Thymus (tissue), 11 donors: ENCODE data around the gene KCNG1. TPM values are rescaled to one million over a fixed set of nuclear protein-coding genes. Genes with fewer than 3 reads are reported as not detected.

Experiments used
- DNase-seq, 9 donors: peaks; one replicate each; pipeline ENCODE4 v3.0.0-alpha.2; 2013; ENCODE audit warnings: low spot score in 9 of 9, low read depth in 6 of 9, missing footprints in 1 of 9
- H3K27ac ChIP-seq, 2 donors: one replicate each; pipeline ENCODE4 v1.5.1; 2013; ENCODE audit warnings: control low read depth in 1 of 2, low read depth in 1 of 2, low read length in 1 of 2, mild to moderate bottlenecking in 1 of 2, moderate library complexity in 1 of 2
- H3K27me3 ChIP-seq, 2 donors: one replicate each; pipeline ENCODE4 v1.5.1; 2013; ENCODE audit warnings: low read length in 1 of 2; ENCODE audit not compliant: control insufficient read depth in 2 of 2, insufficient read depth in 1 of 2
- H3K36me3 ChIP-seq, 2 donors: one replicate each; pipeline ENCODE4 v1.5.1; 2013; ENCODE audit warnings: low read length in 1 of 2, mild to moderate bottlenecking in 1 of 2, moderate library complexity in 1 of 2; ENCODE audit not compliant: control insufficient read depth in 2 of 2, insufficient read depth in 2 of 2
- H3K4me1 ChIP-seq, 2 donors: one replicate each; pipeline ENCODE4 v1.5.1; 2013; ENCODE audit warnings: low read length in 2 of 2; ENCODE audit not compliant: control insufficient read depth in 2 of 2, insufficient read depth in 2 of 2
- H3K4me3 ChIP-seq, 2 donors: one replicate each; pipeline ENCODE4 v1.5.1; 2013; ENCODE audit warnings: low read length in 2 of 2, control low read depth in 1 of 2, mild to moderate bottlenecking in 1 of 2
- H3K9me3 ChIP-seq, 2 donors: one replicate each; pipeline ENCODE4 v1.5.1; 2013; ENCODE audit warnings: low read length in 1 of 2, mild to moderate bottlenecking in 1 of 2; ENCODE audit not compliant: control insufficient read depth in 2 of 2, insufficient read depth in 1 of 2
- WGBS: extraction: QIAGEN DNeasy Blood & Tissue Kit; methylation state at CpG from one replicate; pipeline ENCODE4 v1.1.7; 2013; 5-methylcytosine and 5-hydroxymethylcytosine counted together
- polyA plus RNA-seq: library from polyadenylated mRNA; stranded (reverse); fragments of 200-250 nt; gene quantifications from one replicate; pipeline ENCODE4 v1.2.3, GENCODE V29; 2013
- total RNA-seq: library from RNA; stranded (reverse); fragments of 120-200 nt; gene quantifications from one replicate; pipeline ENCODE4 v1.2.4, GENCODE V29; 2013
- donor health status: healthy.

The KCNG1 gene
- total and polyA plus RNA-seq, 2 donors = 0.28 to 0.71 TPM

GRCh38 chr20:51027035-51027795, 4.3 kb upstream of the KCNG1 start:
- no peaks in the 10 kb centered on the region for H3K9me3 ChIP-seq
- peaks cover 32 to 59% of the 10 kb centered on the region in 2 donors for H3K27me3 ChIP-seq
- H3K4me1 ChIP-seq = no peaks in the 10 kb centered on the region
- H3K4me3 ChIP-seq = no peak overlapping the region
- H3K36me3 ChIP-seq = no peaks in the 10 kb centered on the region
- WGBS = 71% methylated on average over 5 of the region's 5 CpGs
- no peak for DNase-seq
- H3K27ac ChIP-seq = no peak overlapping the region

- no peak overlapping the region for H3K27ac ChIP-seq
- H3K4me1 ChIP-seq = no peaks in the 10 kb centered on the region
- peaks cover 40 to 68% of the 10 kb centered on the region in 2 donors for H3K27me3 ChIP-seq
- no peak overlapping the region for H3K4me3 ChIP-seq
- DNase-seq = no peak
- 48% methylated on average over 4 of the region's 4 CpGs for WGBS
- no peaks in the 10 kb centered on the region for H3K36me3 ChIP-seq
- no peaks in the 10 kb centered on the region for H3K9me3 ChIP-seq
Observed at GRCh38 chr20:51026269-51026668, 3.4 kb upstream of the KCNG1 start.

- Histone ChIP-seq H3K4me3 (no peak overlapping the region), H3K36me3 (no peaks in the 10 kb centered on the region), H3K27ac (no peak overlapping the region), H3K9me3 (no peaks in the 10 kb centered on the region), H3K27me3 (peaks cover 52 to 79% of the 10 kb centered on the region in 2 donors), H3K4me1 (no peaks in the 10 kb centered on the region)
- 65% methylated on average over 1 of the region's 1 CpG for WGBS
- DNase-seq = no peak
Observed at GRCh38 chr20:51024761-51025160, 1.9 kb upstream of the KCNG1 start.

GRCh38 chr20:51023617-51024155, 779 bp upstream of the KCNG1 start:
- Histone ChIP-seq H3K4me1 (no peaks in the 10 kb centered on the region), H3K9me3 (no peaks in the 10 kb centered on the region), H3K4me3 (no peak overlapping the region), H3K27me3 (peaks cover 55 to 79% of the 10 kb centered on the region in 2 donors), H3K36me3 (no peaks in the 10 kb centered on the region), H3K27ac (no peak overlapping the region)
- DNase-seq = no peak
- 27% methylated on average over 30 of the region's 30 CpGs for WGBS

- Histone ChIP-seq H3K27ac (no peak overlapping the region), H3K4me1 (no peaks in the 10 kb centered on the region), H3K36me3 (no peaks in the 10 kb centered on the region), H3K9me3 (no peaks in the 10 kb centered on the region), H3K27me3 (peaks cover 55 to 74% of the 10 kb centered on the region in 2 donors), H3K4me3 (peak overlapping the region in 1 of 2 donors; percentile 44)
- WGBS = 8% methylated on average over 39 of the region's 39 CpGs
- no peak for DNase-seq
Observed at GRCh38 chr20:51022227-51022802, 592 bp downstream of the KCNG1 start.

GRCh38 chr20:51021067-51022025, 1.6 kb downstream of the KCNG1 start:
- DNase-seq = no peak
- H3K9me3 ChIP-seq = no peaks in the 10 kb centered on the region
- H3K4me1 ChIP-seq = no peaks in the 10 kb centered on the region
- peaks cover 55 to 70% of the 10 kb centered on the region in 2 donors for H3K27me3 ChIP-seq
- no peak overlapping the region for H3K27ac ChIP-seq
- WGBS = 23% methylated on average over 16 of the region's 16 CpGs
- no peak overlapping the region for H3K4me3 ChIP-seq
- H3K36me3 ChIP-seq = no peaks in the 10 kb centered on the region

GRCh38 chr20:51020657-51021056, 2.2 kb downstream of the KCNG1 start:
- no peak overlapping the region for H3K27ac ChIP-seq
- no peaks in the 10 kb centered on the region for H3K4me1 ChIP-seq
- no peak overlapping the region for H3K4me3 ChIP-seq
- no peaks in the 10 kb centered on the region for H3K36me3 ChIP-seq
- peaks cover 55 to 64% of the 10 kb centered on the region in 2 donors for H3K27me3 ChIP-seq
- 39% methylated on average over 6 of the region's 6 CpGs for WGBS
- no peaks in the 10 kb centered on the region for H3K9me3 ChIP-seq
- DNase-seq = no peak

- Histone ChIP-seq H3K9me3 (no peaks in the 10 kb centered on the region), H3K4me3 (no peak overlapping the region), H3K27me3 (peaks cover 52 to 60% of the 10 kb centered on the region in 2 donors), H3K4me1 (no peaks in the 10 kb centered on the region), H3K27ac (no peak overlapping the region), H3K36me3 (no peaks in the 10 kb centered on the region)
- DNase-seq = no peak
- WGBS = 73% methylated on average over 21 of the region's 21 CpGs
Observed at GRCh38 chr20:51019656-51020592, 3.0 kb downstream of the KCNG1 start.
